ENCODE data around the gene BCL2L1.
"Not testable (repeated sequence)": the region's sequence is repeated elsewhere in the genome, so short reads cannot be mapped to it uniquely, and the experiment has no call there.

Gene BCL2L1

GRCh38 chr20:31630187-31630790 is 92.4 kb downstream of the BCL2L1 start:
- Histone ChIP-seq H3K4me3 (ENCODE audit: low read depth in 1 of 2, low read length in 2 of 2) (no peak overlapping the region), H3K9me3 (ENCODE audit: control insufficient read depth in 1 of 2, low read length in 2 of 2) (no peaks in the 10 kb centered on the region), H3K9ac (ENCODE audit: low read depth in 1 of 2, low read length in 2 of 2) (no peak overlapping the region), H3K4me1 (ENCODE audit: control insufficient read depth in 1 of 2, insufficient read depth in 2 of 2, low read length in 2 of 2) (no peaks in the 10 kb centered on the region), H3K27me3 (ENCODE audit: control insufficient read depth in 1 of 2, insufficient read depth in 2 of 2, low read length in 2 of 2) (no peaks in the 10 kb centered on the region), H3K27ac (ENCODE audit: low read depth, low read length) (no peak overlapping the region), H3K36me3 (ENCODE audit: control insufficient read depth in 1 of 2, insufficient read depth in 2 of 2, low read length in 2 of 2) (no peaks in the 10 kb centered on the region)

DNA sequence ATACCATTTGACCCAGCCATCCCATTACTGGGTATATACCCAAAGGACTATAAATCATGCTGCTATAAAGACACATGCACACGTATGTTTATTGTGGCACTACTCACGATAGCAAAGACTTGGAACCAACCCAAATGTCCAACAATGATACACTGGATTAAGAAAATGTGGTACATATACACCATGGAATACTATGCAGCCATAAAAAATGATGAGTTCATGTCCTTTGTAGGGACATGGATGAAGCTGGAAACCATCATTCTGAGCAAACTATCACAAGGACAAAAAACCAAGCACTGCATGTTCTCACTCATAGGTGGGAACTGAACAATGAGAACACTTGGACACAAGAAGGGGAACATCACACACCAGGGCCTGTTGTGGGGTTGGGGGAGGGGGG is 94.6 kb downstream of the BCL2L1 start:
- H3K4me3 ChIP-seq (ENCODE audit: low read depth in 1 of 2, low read length in 2 of 2); H3K9ac ChIP-seq (ENCODE audit: low read depth in 1 of 2, low read length in 2 of 2); H3K27ac ChIP-seq (ENCODE audit: low read depth, low read length); H3K9me3 ChIP-seq (ENCODE audit: control insufficient read depth in 1 of 2, low read length in 2 of 2); H3K36me3 ChIP-seq (ENCODE audit: control insufficient read depth in 1 of 2, insufficient read depth in 2 of 2, low read length in 2 of 2); H3K27me3 ChIP-seq (ENCODE audit: control insufficient read depth in 1 of 2, insufficient read depth in 2 of 2, low read length in 2 of 2); H3K4me1 ChIP-seq (ENCODE audit: control insufficient read depth in 1 of 2, insufficient read depth in 2 of 2, low read length in 2 of 2): not testable (repeated sequence)

GRCh38 chr20:31626534-31626933 is 96.1 kb downstream of the BCL2L1 start:
- H3K27ac ChIP-seq (ENCODE audit: low read depth, low read length); H3K4me1 ChIP-seq (ENCODE audit: control insufficient read depth in 1 of 2, insufficient read depth in 2 of 2, low read length in 2 of 2): not testable (repeated sequence)

GRCh38 chr20:31623123-31623505 is 99.6 kb downstream of the BCL2L1 start:
- H3K27ac ChIP-seq (ENCODE audit: low read depth, low read length); H3K9me3 ChIP-seq (ENCODE audit: control insufficient read depth in 1 of 2, low read length in 2 of 2); H3K36me3 ChIP-seq (ENCODE audit: control insufficient read depth in 1 of 2, insufficient read depth in 2 of 2, low read length in 2 of 2); H3K9ac ChIP-seq (ENCODE audit: low read depth in 1 of 2, low read length in 2 of 2); H3K4me1 ChIP-seq (ENCODE audit: control insufficient read depth in 1 of 2, insufficient read depth in 2 of 2, low read length in 2 of 2); H3K4me3 ChIP-seq (ENCODE audit: low read depth in 1 of 2, low read length in 2 of 2); H3K27me3 ChIP-seq (ENCODE audit: control insufficient read depth in 1 of 2, insufficient read depth in 2 of 2, low read length in 2 of 2): not testable (repeated sequence)

More at GRCh38 chr20:31626534-31626933, 96.1 kb downstream of the BCL2L1 start:
- H3K36me3 ChIP-seq (ENCODE audit: control insufficient read depth in 1 of 2, insufficient read depth in 2 of 2, low read length in 2 of 2); H3K9me3 ChIP-seq (ENCODE audit: control insufficient read depth in 1 of 2, low read length in 2 of 2); H3K4me3 ChIP-seq (ENCODE audit: low read depth in 1 of 2, low read length in 2 of 2); H3K9ac ChIP-seq (ENCODE audit: low read depth in 1 of 2, low read length in 2 of 2); H3K27me3 ChIP-seq (ENCODE audit: control insufficient read depth in 1 of 2, insufficient read depth in 2 of 2, low read length in 2 of 2): not testable (repeated sequence)

DNA sequence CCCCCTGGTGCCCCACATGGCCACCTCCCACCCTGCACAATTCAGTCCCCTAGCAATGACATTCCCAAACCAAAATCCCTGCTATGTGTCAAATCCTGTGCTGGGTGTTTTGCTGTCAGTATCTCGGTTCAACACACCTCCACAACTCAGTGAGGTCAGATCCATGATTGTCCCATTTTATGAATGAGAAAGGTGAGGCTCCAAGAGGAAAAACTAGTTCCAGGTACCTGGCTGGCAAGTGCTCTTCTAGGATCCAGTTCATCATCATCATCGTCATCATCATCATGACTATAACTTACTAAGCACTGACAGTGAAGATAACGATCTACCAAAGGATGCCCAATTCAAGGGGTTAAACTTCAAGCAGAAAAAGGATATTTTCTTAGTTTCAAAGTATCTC is 102.4 kb downstream of the BCL2L1 start:
- Histone ChIP-seq H3K4me1 (ENCODE audit: control insufficient read depth in 1 of 2, insufficient read depth in 2 of 2, low read length in 2 of 2) (peaks cover 0 to 4% of the 10 kb centered on the region in 2 donors), H3K9ac (ENCODE audit: low read depth in 1 of 2, low read length in 2 of 2) (no peak overlapping the region), H3K27ac (ENCODE audit: low read depth, low read length) (no peak overlapping the region)

DNA sequence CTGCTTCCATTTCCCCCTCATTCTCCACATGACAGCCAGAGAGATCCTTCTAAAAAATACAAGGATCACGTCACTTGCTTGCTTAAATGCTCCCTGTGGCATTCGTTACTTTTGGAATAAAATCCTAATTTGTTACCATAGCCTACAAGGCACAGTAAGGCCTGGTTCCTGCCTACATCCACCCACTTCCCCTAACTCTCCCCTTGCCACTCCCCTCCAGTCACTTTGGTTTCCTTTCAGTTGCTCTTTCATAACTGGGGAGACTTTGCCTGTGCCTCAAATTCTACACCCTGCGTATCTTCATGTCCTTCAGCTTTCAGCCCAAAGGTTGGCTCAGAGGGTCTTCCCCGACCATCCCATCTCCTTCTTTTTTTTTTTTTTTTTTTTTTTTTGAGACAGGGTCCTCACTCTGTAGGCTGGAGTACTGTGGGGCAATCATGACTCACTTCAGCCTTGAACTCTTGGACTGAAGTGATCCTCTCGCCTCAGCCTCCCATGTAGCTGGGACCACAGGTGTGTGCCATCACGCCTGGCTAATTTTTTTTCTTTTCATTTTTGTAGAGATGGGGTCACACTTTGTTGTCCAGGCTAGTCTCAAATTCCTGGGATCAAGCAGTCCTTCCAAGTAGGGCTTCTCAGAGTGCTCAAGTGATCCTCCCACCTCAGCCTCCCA is 105.1 kb downstream of the BCL2L1 start:
- no peaks in the 10 kb centered on the region for H3K27me3 ChIP-seq (ENCODE audit: control insufficient read depth in 1 of 2, insufficient read depth in 2 of 2, low read length in 2 of 2)
- no peak overlapping the region for H3K27ac ChIP-seq (ENCODE audit: low read depth, low read length)
- no peak overlapping the region for H3K4me3 ChIP-seq (ENCODE audit: low read depth in 1 of 2, low read length in 2 of 2)
- H3K4me1 ChIP-seq (ENCODE audit: control insufficient read depth in 1 of 2, insufficient read depth in 2 of 2, low read length in 2 of 2) = peaks cover 0 to 5% of the 10 kb centered on the region in 2 donors
- H3K36me3 ChIP-seq (ENCODE audit: control insufficient read depth in 1 of 2, insufficient read depth in 2 of 2, low read length in 2 of 2) = no peaks in the 10 kb centered on the region
- no peaks in the 10 kb centered on the region for H3K9me3 ChIP-seq (ENCODE audit: control insufficient read depth in 1 of 2, low read length in 2 of 2)
- H3K9ac ChIP-seq (ENCODE audit: low read depth in 1 of 2, low read length in 2 of 2) = no peak overlapping the region

More for the DNA sequence above, 102.4 kb downstream of the BCL2L1 start:
- H3K4me3 ChIP-seq (ENCODE audit: low read depth in 1 of 2, low read length in 2 of 2) = no peak overlapping the region
- H3K27me3 ChIP-seq (ENCODE audit: control insufficient read depth in 1 of 2, insufficient read depth in 2 of 2, low read length in 2 of 2) = no peaks in the 10 kb centered on the region
- no peaks in the 10 kb centered on the region for H3K36me3 ChIP-seq (ENCODE audit: control insufficient read depth in 1 of 2, insufficient read depth in 2 of 2, low read length in 2 of 2)
- H3K9me3 ChIP-seq (ENCODE audit: control insufficient read depth in 1 of 2, low read length in 2 of 2) = no peaks in the 10 kb centered on the region

GRCh38 chr20:31615416-31615815 is 107.3 kb downstream of the BCL2L1 start:
- H3K9me3 ChIP-seq (ENCODE audit: control insufficient read depth in 1 of 2, low read length in 2 of 2) = no peaks in the 10 kb centered on the region
- no peaks in the 10 kb centered on the region for H3K27me3 ChIP-seq (ENCODE audit: control insufficient read depth in 1 of 2, insufficient read depth in 2 of 2, low read length in 2 of 2)
- no peak overlapping the region for H3K27ac ChIP-seq (ENCODE audit: low read depth, low read length)
- H3K4me1 ChIP-seq (ENCODE audit: control insufficient read depth in 1 of 2, insufficient read depth in 2 of 2, low read length in 2 of 2) = peaks cover 12 to 23% of the 10 kb centered on the region in 2 donors
- no peak overlapping the region for H3K9ac ChIP-seq (ENCODE audit: low read depth in 1 of 2, low read length in 2 of 2)
- H3K36me3 ChIP-seq (ENCODE audit: control insufficient read depth in 1 of 2, insufficient read depth in 2 of 2, low read length in 2 of 2) = no peaks in the 10 kb centered on the region
- H3K4me3 ChIP-seq (ENCODE audit: low read depth in 1 of 2, low read length in 2 of 2) = no peak overlapping the region

Measured in duodenal mucosa (tissue), 2 donors.